Stimulated activated CD4-positive, alpha-beta T cell treated with anti-CD3 and anti-CD28 coated beads, Interleukin-1b, Interleukin-23, amount 100 ng/mL, for 4 hours (primary cell): Measurements from ENCODE around the gene CNNM2.

ENCODE experiments used
- DNase-seq, 2 donors: peaks; one replicate each; pipeline ENCODE4 v3.0.0-alpha.2; 2020; ENCODE audit warnings: low read depth in 2 of 2

Gene CNNM2

DNA sequence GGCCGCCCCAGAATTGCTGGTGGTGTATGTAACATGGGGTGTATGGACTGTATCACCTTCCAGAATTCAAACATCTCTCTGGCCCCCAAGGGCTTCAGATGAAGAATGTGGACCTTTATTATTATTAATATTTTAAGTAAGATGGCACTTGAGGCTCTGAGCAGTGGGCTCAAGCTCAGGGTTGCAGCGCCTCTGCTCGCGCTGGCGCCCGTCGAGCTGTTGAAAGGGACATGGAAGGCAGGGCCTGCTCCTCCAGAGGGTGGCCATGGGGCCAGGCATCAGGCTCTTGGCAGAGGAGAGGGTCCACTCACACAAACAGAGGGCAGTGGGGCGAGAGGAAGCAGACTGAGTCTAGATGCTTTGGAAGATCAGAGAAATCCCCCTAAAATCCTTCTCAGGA lies 154.8 kb downstream of the CNNM2 start:
- DNase-seq: no peak

DNA sequence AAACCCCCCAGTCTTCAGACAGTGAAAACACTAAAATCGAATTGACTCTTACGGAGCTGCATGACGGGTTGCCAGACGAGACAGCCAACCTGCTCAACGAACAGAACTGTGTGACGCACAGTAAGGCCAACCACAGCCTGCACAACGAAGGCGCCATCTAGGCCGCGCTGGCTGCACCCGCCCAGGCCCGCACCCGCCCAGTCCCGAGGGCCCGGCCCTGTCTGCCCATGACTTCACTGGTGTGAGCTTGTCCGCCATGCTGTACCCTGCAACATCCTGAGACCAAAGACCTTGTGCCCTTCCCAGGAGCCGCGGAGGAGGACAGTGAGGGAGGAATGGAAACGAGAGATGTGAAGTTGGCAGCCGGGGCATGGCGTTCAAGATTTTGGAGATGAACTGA lies 158.9 kb downstream of the CNNM2 start:
- DNase-seq: no peak

DNA sequence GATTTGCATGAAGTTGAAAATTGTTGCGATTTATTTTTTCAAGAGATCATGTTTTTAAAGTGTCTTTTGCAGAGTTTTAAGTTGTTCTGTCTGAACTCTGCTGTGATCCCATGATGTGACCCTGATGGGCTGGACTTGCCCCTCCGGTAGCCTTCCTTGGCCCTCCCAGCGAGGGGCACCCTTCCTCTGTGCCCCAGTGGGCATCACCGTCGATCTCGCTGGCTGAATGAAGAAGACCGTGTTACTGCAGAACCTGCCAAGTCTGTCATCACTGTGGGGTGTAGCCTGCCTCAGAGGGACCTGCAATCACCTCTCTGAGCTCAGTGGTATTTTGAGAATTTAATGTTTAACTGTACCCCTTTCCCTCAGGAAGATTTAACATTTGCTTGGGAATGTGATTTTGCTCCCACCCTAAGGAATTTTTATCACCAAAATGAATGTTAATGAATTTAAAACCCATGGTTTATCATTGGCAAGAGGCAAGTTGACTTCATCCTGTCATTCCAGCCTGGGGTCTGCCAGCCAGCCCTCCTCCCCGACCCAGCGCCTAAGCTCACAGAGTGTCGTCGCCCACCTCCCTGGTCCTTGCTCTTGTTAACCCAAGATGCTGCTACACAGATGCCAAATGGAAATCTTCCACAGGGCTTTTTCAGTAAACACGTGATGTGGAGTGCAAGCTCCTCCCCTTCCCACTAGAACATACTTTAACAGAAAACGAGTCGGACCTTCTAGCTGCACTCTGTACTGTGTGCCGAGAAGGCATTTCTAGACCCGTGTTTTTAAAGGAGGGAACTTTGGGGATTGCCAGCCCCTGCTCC lies 159.6 kb downstream of the CNNM2 start:
- DNase-seq: no peak

DNA sequence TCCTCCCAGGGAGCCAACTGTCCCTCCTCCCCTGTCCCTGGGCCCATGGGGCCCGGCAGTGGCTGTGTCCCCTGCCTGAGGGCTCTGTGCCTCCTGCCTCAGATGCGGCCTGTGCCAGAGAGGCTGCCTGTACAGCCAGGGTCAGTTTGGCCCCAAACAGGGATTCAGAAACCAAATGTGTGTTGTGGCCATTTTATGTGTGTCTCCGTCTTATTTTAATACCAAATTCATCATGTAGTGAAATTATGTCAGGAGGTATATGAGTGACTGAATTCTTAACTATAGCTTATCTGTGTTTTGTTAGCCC lies 160.2 kb downstream of the CNNM2 start:
- no peak for DNase-seq

DNA sequence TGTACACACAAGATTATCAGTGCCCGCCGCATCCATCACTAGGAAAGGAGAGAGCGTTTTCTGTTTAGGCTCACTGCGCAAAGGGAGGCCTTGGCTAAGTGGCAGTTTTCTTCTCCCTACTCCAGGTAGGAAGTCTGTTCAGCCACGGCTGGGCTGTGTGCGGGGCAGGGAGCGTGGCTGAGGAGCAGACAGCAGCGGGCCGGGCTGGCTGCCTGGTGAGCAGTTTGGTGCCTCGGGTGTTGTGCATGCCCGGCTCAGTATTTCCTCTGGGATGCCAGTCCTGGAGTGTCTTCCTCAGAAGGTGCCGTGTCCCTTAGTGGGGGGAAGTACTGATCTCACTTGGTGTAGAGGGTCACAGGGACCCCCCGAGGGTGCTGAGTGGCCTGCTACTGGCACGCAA lies 160.6 kb downstream of the CNNM2 start:
- no peak for DNase-seq

DNA sequence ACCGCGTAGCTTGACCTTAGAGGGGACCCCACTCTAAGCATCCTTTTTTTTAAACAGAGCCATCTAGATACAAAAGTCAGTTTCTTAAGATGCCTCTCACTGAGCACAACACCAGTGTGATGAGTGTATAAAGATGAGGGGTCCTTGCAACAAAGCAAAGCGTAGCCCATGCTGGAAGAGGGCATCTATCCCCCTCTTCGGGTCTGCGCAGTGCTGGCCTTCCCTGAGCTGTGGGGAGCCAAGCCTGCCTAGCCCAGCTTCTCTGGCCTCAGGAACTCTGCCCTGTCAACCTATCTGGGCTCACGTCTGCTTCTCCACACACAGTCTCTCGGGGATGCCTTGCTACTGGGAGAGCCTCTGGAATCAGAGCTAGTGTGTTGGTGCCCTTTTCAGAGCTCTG lies 161.0 kb downstream of the CNNM2 start:
- DNase-seq: no peak

DNA sequence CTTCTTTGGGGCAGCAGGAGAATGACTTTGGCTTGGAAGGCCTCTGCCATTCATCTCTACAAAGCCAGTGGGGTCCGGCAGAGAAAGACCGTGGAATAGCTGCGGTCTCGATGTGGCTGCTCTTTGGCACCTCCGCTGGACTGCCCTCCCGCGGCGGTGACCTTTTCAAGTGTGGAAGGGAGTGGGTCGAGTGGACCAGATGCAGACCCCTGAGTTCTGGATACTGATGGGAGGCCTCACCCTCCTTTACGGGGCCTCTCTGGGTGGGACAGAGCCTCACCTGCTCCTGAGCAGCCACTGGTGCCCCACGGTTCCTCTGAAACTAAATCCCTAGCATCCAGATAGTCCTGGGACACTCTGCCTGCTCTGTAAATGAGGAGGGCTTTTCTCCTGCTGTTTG lies 161.9 kb downstream of the CNNM2 start:
- no peak for DNase-seq

DNA sequence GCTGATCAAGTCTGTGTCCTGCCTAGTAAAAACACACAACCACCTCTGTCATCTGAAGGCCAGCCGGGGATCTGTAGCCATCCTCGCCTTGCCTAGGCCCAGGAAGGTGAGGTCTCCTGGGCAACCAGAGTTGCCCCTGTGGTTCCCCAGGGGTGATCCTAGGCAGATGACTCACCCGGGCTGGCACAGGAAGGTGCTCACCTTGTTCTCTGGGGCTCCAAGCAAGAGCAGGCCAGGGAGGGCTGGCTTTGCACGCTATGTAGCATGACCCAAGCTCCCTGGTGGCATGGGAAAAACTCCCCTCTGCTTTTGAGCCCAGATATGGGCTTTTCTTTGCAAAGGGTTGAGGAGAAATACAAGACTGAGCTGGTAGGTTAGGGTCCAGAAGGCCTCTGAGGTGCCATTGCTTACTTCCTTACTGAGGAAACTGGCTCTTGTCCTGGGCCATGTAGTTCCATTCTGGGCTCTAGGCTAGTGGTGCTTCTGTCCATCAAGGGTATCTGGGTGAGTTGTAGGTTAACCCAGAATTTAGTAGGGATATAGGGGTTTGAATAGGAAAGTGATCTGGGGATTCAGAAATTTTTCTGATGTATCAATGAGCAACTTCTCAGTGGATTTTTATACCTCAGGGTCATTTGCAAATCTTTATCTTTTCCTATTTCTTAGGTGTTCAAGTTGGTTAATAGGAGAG lies 162.9 kb downstream of the CNNM2 start:
- DNase-seq: no peak

DNA sequence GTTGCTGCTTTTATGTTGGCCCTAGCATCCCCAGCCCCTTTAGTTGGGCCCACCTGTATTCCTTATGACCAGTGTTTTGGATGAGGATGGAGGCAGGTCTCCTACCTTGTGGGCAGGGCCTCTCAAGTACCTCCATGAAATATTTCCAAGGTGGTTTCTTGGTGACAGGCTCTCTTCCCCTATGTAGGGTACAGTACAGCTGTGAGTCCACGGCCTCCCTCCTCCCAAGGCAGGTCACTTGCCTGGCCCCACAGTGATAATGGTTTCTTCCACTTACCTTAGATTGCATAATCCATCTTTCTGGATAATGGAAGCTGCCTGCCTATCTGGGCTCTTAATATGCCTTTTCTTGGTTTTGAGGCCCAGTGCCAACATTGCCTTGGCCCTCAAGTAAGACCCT lies 164.6 kb downstream of the CNNM2 start:
- DNase-seq: no peak

DNA sequence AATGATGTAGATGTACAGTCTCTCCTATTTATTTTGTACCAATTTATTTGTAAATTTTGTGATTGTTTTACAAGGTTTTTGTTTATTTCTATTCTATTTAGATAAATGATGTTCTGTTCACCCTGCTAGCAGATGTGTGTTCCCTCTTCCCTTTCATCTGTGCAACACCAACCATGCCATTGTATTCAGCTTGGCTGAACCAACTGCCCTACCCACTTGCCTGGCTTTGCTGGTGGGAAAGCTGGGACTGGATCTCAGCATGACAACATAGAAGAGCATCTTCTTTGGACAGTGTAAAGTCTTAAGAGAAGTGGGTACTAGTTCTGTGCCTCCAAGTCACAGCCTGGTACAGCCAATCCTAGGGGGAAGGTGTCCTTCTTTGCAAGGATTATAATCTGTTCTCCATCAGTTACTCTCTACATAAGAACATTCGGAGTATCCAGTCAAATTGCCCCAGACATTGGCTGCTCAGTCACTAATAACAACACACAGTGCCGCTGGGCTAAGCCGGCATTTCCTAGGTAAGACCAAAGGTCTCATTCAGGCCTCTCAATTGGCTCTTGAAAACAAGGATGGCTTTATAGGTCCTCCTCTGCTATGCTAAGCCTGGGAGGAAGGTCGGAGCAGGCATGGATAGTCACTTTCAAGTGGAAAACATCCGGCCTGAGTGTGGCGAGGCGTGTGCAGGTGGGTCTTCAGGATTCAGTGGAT lies 165.3 kb downstream of the CNNM2 start:
- no peak for DNase-seq

DNA sequence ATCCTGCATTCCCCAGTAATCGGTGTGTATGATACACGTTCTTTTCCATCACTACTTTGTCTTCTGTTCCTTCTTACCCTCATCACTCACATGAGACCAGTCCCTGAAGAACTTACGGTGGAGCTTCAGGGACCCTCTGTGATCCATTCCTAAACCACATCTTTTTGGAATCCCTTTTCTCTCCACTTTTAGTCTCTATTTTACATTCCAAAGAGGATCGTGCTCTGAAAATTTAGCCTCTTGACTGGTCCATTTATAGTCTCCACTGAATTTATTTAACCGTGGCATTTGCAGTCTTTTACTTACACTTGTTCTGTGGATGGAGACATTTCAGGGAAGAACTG lies 165.9 kb downstream of the CNNM2 start:
- no peak for DNase-seq

DNA sequence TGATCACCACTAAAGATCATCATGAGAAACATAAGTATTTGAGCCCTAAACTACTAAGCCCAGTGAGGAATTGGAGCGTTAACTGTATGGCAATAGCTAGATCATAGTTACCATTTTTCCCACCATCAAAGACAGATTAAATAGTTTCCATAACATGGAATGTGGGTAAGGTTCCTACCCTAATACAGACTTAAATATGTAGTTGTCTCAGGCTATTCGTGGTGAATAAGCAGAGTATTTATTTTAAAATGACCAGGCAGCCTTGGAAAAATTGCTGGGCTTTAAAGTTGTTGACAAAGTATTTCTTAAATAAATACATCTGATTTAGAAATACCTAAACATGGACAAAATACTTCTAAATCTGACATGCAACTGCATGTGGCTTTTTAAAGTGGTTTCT lies 168.2 kb downstream of the CNNM2 start:
- DNase-seq: no peak

DNA sequence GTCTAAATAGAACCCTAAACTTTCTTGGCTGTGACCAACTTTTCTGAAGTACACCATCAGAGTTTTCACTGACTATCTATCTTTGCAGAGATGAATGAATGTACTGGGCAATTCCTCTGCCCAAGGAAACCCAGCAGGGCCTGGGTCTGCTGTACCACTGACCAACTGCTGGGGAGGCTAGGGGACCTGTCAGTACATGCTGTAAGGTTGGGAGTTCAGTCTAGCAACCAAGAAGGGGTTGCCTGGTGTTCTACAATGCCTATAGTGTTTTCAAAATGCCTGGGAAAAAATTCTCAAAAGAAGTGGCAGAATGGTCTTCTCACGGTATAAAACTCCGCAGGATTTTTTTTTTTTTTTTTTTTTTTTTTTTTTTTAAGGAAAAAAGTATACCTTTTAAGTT lies 168.7 kb downstream of the CNNM2 start:
- no peak for DNase-seq

DNA sequence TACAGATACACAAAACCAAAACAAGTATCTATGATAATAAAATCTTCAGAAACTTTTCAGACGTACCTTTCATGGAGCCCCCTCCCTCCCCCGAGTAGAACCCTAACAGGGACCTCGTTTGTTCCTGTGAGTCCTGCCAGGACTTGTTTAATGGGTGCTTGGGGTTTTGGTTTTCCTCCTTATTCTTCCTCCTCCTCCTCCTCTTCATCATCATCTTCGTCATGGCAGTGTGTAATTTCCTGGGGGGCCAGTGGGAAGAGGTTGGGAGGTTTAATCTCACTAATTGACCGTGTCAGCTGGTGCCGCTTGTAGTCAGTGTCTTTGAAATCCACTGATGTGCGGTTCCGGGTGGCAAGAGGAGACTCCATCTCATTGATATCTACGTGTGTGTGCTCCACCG lies 171.4 kb downstream of the CNNM2 start:
- no peak for DNase-seq

DNA sequence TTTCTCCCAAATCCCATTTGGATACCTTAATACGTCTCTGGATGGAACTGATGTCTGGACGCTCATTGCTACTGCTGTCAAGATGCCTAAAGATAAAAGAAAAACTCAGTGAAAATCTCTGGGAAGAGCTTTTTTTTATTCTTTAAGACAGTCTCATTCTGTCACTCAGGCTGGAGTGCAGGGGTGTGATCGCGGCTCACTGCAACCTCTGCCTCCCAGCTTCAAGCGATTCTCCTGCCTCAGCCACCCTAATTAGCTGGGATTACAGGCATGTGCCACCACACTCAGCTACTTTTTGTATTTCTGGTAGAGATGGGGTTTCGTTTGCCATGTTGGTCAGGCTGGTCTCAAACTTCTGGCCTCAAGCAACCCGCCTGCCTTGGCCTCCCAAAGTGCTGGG lies 172.8 kb downstream of the CNNM2 start:
- no peak for DNase-seq

DNA sequence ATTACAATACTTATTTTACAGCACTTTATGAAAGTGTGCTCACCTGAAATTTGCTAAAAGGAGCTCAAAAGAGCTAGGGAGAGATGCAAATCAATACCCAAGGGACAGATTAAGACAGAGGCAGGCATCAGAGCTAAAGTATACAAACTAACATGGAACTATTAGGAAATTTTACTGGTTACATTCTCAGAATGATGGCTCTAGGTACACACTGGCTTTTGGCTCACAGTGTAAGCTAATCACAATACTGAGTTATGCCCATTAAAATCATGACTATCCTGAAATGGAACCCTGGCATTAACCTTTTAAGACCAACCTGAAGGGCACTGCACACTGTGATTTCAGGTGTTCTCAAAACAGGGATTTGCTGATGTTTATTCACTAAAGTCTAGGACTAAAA lies 176.9 kb downstream of the CNNM2 start:
- DNase-seq: no peak

DNA sequence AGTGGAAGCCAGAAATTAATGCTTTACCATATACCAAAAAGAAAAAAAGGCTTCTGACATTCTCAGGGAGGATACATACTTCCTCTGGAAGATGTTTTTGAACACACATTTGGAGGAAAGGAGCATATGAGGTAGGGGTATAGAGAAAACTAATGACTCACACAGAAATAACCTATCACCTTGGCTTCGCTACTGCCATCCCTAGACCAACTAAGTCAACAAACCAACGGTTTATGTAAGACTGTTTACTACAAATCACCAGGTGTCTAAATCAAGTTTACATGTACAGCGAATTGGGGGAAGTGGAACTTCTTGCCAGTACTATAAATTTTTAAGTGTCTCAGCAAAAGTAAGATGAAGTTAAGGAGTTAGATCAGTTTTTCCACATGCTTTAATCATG lies 178.0 kb downstream of the CNNM2 start:
- no peak for DNase-seq

DNA sequence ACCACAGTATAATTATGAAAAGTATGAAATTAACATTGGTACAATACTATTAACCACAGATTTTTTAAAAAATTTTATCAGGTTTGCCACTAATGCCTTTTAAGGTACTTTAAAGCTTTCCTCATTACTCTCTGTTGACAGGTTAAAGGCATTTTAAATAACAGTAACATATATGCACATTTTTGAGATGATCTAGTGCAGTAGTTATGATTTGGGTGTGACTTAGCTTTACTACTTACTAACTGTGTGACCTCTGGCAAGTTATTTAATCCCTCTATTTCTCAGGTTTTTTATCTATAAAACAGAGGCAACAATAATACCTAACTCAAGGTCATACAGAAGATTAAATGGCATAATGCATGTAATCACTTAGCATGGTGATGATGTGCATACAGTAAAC lies 180.1 kb downstream of the CNNM2 start:
- no peak for DNase-seq

DNA sequence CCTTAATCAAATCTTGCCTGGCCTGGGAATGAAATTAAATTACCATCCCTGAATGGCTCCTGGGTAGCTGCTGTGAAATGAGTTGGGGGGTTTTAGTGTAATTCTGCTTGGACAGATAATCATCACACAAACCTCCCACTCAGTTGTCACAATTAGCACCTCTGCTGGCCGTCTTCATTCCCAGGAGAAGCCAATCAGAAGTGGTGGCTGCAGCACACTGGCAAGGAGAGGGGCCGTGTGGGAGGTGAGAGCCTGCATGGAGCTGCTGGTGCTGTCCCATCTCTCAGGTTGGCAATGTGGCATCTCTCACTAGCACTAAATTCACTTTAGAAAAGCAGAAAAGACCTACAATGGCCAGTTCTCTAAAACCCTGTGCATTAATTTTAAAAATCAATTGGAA lies 182.5 kb downstream of the CNNM2 start:
- DNase-seq: no peak

DNA sequence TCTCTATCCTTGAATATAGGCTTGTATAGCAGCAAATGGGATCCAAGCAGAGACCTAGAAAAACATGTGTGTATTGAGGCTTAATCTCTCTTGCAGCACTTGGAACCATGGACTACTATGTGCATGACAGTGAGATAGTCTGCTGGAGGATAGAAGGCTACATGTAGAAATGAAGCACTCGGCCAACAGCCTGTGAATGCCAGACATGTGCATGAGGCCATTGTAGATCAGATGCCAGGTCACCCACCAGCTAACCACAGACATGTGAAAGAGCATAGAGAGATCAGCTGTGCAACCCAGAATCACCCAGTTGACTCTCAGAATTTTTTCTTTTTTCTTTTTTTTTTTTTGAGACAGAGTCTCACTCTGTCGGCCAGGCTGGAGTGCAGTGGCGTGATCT lies 184.1 kb downstream of the CNNM2 start:
- no peak for DNase-seq

DNA sequence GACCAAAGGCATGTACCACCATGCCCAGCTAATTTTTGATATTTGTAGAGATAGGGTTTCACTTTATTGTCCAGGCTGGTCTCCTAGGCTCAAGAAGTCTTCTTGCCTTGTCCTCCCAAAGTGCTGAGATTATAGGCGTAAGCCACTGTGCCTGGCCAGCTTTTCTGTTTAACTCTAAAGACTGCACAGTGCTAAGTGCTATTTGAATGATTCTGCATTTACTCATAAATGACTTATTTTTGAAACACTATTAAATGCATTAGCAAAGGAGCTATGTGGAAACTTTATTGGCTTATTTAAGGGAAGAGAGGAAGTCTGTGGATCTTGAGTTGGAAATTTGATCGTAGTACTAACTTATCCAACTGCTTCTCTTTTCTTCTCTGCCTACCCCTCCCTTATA lies 185.9 kb downstream of the CNNM2 start:
- no peak for DNase-seq

DNA sequence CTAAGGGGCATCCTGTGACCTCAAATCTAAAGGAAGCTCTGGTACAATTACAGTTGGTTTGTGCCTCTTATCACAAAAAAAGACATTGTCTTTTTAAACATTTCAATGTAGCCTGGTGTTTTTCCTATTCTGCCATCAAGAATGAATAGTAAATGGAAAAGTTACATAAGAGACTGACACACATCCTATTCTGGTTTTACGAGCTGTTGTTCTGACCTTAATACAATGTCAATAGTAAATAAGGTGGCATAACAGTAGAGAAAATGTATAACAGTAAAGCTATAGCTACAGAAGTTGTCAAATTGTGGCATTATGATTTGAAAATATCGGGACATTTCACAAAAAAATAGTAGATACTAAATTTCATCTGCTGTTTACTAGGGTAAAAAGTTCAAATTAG lies 186.6 kb downstream of the CNNM2 start:
- DNase-seq: no peak

DNA sequence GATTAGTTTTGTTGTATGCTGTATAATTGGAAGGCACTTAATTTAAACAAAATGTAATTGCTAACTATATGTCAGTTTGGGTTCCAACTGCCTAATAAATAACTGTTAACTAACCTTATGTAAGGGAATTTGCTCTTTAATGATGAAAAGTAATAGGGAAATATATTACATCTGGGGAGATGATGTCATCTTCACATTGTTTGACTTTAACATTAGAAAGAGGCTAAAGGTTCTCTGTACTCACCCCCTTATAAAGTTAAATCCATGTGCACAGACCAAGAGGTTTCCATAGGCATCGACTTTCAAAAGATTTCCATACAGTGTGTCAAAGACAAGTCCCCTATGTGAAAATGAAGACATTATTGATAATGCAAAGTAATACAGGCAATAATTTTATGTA lies 187.4 kb downstream of the CNNM2 start:
- DNase-seq: no peak
